HG03469 (cell line): ENCODE measurements around the gene SLC26A9.
"Not testable (repeated sequence)": the region's sequence is repeated elsewhere in the genome, so short reads cannot be mapped to it uniquely, and the experiment has no call there.

Source experiments
- ATAC-seq: cut with Tn5 transposase; IDR thresholded peaks from one replicate; pipeline ENCODE4 v1.9.1; 2021; ENCODE audit warnings: mild to moderate bottlenecking, moderate library complexity, moderate number of reproducible peaks; ENCODE audit not compliant: unreplicated experiment

The SLC26A9 gene

DNA sequence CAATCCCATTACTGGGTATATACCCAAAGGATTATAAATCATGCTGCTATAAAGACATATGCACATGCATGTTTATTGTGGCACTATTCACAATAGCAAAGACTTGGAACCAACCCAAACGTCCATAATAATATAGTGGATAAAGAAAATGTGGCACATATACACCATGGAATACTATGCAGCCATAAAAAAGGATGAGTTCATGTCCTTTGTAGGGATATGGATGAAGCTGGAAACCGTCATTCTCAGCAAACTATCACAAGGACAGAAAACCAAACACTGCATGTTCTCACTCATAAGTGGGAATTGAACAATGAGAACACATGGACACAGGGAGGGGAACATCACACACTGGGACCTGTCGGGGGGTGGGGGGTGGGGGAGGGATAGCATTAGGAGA, 38.2 kb downstream of the SLC26A9 start:
- ATAC-seq: not testable (repeated sequence)

- ATAC-seq: no peak
Observed at GRCh38 chr1:205896351-205896750, 46.9 kb downstream of the SLC26A9 start.

DNA sequence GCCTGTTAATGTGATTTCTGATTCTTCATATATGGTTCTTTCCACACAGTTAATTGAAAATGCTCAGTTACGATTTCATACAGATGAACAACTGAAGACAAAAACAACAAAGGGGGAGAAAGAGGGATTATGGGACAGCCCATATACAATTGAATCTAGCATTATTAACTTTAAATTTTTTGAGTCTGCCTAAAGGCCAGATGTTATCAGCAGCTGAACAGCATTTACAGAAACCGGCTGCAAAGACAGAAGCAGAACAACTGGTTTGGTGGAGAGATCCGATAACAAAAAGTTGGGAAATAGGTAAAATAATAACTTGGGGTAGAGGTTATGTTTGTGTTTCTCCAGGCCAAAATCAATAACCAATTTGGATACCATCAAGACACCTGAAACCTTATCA, 49.1 kb downstream of the SLC26A9 start:
- not testable (repeated sequence) for ATAC-seq

- not testable (repeated sequence) for ATAC-seq
Observed at GRCh38 chr1:205892175-205892574, 51.1 kb downstream of the SLC26A9 start.

- not testable (repeated sequence) for ATAC-seq
Observed at GRCh38 chr1:205891481-205891880, 51.8 kb downstream of the SLC26A9 start.

- ATAC-seq: not testable (repeated sequence)
Observed at GRCh38 chr1:205890631-205891030, 52.6 kb downstream of the SLC26A9 start.

GRCh38 chr1:205889706-205890105, 53.5 kb downstream of the SLC26A9 start:
- ATAC-seq: not testable (repeated sequence)

DNA sequence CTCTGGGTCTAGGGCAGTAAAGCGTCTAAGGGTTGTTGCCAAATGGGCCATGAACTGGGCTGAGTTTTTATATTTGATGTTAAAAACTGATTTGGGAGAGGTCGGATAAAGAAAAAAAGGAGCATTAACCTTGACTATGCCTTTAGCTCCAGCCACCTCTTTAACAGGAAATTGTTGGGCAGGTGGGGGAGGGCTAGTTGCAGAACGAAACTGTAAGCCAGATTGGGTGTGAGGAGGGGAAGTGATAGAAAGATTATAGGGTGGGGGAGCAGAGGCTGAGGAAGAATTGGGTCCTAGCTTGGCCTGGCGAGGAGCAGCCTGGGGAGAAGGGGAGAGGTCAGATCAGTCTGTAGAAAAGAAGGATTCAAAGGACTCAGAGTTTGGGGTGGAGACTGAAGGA, 54.2 kb downstream of the SLC26A9 start:
- not testable (repeated sequence) for ATAC-seq

- no peak for ATAC-seq
Observed at GRCh38 chr1:205883792-205884191, 59.5 kb downstream of the SLC26A9 start.

GRCh38 chr1:205880923-205881322, 62.3 kb downstream of the SLC26A9 start:
- no peak for ATAC-seq

DNA sequence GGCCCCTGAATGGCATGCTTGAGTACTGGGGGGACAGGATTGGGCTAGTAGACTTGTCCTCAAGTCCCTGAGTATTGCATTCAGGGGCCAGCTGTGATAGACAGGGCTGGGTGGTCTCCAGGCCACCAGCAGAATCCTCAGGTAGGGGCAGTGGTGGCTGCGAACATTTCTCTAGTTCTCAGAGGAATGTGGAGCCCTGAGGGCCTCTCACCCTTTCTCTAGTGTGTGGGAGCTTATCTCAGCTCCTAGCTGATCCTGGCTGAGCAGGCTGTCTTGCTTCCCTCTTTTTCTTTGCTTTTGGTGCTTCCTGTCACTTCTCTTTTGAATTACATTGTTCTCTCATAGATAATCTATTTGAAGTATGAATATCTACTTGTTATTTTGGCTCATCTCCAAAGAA, 63.3 kb downstream of the SLC26A9 start:
- ATAC-seq: no peak

- ATAC-seq: no peak
Observed at GRCh38 chr1:205878026-205878425, 65.2 kb downstream of the SLC26A9 start.

- not testable (repeated sequence) for ATAC-seq
Observed at GRCh38 chr1:205873148-205873547, 70.1 kb downstream of the SLC26A9 start.

GRCh38 chr1:205870236-205870635, 73.0 kb downstream of the SLC26A9 start:
- no peak for ATAC-seq
